RPMI7951 (cell line): ENCODE measurements around the gene DHRS4L2. TPM values are rescaled to one million over a fixed set of nuclear protein-coding genes. Genes with fewer than 3 reads are reported as not detected.
"Not testable (repeated sequence)": the region's sequence is repeated elsewhere in the genome, so short reads cannot be mapped to it uniquely, and the experiment has no call there.

Experiments used
- DNase-seq: peaks from one replicate; pipeline ENCODE4 v3.0.0-alpha.2; 2012; ENCODE audit warnings: low read depth
- total RNA-seq: library from RNA; depleted of rRNA; stranded (reverse); fragments of >200 nt; shearing (Covaris generic); gene quantifications from 2 replicates; pipeline ENCODE4 v1.2.3, GENCODE V29; 2014

DHRS4L2 gene
- total RNA-seq, 1 experiment from 2014 or later, result 15.9 TPM

DNA sequence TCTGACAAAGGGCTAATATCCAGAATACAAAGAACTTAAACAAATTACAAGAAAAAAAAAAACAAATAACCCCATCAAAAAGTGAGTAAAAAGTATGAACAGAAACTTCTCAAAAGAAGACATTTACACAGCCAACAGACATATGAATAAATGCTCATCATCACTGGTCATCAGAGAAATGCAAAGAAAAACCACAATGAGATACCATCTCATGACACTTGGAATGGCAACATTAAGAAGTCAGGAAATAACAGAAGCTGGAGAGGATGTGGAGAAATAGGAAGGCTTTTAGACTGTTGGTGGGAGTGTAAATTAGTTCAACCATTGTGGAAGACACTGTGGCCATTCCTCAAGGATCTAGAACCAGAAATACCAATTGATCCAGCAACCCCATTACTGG is 30.2 kb downstream of the DHRS4L2 start:
- DNase-seq, result not testable (repeated sequence)

DNA sequence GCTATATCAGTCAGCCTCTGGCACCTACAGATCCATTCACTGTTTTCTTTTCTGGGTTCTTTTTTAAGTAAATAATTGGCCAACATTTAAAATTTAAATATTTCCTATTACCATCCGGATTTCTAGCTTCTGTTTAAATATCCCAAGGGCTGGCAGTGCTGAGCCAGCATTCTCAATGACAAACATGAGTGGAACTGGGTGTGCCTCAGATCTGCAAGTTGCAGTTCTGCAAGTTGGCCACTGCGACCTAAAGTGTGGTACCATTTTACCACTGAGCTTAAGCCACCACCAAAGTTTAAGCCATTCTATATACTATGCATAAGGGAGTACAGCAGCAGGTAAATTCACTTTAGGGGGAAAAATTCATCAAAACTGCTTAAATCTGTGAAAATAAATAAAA is 31.2 kb downstream of the DHRS4L2 start:
- DNase-seq, result not testable (repeated sequence)

- not testable (repeated sequence) for DNase-seq
Measured at GRCh38 chr14:24020520-24020919, 31.8 kb downstream of the DHRS4L2 start.

DNA sequence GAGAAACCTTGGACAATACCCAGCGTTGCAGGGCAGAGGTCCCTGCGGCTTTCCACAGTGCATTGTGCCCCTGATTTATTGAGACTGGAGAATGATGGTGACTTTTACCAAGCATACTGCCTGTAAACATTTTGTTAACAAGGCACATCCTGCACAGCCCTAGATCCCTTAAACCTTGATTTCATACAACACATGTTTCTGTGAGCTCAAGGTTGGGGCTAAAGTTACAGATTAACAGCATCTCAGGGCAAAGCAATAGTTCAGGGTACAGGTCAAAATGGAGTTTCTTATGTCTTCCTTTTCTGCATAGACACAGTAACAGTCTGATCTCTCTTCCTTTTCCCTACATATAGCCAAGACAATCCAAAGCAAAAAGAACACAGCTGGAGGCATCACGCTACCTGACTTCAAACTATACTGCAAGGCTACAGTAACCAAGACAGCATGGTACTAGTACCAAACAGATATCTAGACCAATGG is 36.2 kb downstream of the DHRS4L2 start:
- DNase-seq, result not testable (repeated sequence)

GRCh38 chr14:24029687-24030086 is 41.0 kb downstream of the DHRS4L2 start:
- DNase-seq, result not testable (repeated sequence)

DNA sequence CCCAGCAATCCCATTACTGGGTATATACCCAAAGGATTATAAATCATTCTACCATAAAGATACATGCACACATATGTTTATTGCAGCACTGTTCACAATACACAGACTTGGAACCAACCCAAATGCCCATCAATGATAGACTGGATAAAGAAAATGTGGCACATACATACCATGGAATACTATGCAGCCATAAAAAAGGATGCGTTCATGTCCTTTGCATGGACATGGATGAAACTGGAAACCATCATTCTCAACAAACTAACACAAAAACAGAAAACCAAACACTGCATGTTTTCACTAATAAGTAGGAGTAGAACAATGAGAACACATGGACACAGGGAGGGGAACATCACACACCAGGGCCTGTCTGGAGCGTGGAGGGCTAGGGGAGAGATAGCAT is 42.6 kb downstream of the DHRS4L2 start:
- not testable (repeated sequence) for DNase-seq

DNA sequence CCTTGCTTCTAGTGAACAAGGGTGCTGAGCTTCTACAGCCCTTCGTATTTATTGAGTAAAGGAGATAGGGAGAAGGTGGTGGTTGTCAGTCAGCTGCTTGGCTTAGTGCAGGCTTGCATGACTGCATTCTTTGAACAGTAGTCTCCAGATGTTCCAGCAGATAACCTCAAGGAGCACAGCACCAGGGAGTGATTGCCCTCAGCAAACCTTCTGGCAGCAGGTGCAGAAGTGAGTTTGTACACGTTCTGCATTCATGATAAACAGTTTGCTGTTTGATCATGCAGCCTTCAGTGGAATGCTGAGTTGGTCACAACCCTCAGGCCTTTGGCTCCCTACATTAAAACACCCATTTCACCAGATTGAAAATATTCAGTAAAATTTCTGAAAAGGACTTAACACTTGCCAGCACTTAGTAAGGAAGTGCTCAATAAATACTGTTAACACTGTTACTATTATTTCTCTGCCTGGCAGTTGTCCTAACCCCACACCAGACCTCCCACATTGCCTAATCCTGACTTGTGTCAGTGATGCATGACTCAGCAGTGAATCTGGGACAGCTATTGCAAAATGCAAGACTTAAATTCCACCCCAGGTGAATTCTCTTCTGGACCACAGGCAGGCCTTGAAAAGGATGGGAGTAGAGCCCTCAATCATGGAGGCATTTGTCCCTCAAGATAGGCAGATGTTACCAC is 44.1 kb downstream of the DHRS4L2 start:
- peak; percentile 63 for DNase-seq

DNA sequence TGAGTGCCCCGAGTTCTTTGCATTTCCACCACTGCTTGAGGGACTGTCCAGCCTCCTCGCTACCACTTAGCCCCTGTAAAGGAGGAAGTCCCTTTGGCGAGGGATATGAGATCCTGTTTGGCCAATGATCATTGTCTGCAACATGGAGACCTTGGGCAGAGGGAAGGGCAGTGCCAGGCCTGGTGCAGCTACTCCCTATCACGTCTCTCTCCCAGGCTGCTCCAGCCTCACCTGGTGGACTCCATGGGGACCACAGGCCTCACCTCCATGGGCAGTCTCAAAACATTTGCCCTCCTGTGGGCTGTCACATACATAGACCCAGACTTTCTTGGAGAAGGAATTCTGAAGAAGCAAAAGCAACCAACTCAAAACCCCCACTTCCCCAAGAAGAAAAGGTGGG is 47.0 kb downstream of the DHRS4L2 start:
- not testable (repeated sequence) for DNase-seq

- DNase-seq, result peak; percentile 81
Measured at GRCh38 chr14:24036169-24036962, 47.6 kb downstream of the DHRS4L2 start.

DNA sequence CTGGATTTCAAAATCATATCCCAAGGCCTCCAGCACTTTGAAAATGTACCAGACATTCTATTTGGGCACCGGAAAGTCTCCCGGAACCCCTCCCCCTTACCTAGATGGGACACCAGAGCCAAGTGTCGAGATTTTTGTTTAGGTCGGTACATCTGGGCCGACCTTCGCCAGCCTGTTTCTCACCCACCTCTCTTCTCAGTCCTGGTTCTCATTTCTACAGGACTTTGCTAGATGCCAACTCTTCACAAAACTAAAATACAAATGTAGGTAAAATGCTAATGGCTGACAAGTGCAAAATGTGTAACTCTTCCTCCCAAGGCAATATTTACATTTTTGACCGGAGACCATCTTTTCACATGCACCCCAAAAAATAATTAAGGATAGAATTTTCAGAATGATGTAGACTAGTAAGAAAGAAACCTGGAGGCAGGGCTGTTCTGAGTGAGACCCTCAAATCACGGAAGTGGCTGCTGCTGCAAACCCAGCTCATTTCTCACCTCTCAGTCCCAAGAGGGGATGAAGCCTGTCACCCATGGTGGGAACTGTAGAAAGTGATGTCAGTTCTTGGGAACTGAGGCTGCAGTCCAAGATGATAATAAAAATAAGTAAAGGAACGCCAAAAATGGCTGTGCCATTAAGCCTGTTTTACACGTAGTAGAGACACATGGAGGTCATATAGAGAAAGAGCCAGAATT is 48.4 kb downstream of the DHRS4L2 start:
- not testable (repeated sequence) for DNase-seq

DNA sequence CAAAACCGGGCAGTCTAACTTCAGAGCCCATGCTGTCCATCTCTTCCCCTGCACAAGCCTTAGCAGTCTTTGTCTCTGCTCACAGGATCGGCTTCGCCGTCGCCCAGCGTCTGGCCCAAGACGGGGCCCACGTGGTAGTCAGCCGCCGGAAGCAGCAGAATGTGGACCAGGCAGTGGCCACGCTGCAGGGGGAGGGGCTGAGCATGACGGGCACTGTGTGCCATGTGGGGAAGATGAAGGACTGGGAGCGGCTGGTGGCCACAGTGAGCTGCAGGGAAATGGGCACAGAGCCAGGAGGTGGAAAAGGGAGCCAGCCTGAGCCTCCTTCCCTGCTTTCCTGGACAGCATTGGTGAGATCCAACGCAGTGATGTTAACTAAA is 48.9 kb downstream of the DHRS4L2 start:
- peak; percentile 42 for DNase-seq

DNA sequence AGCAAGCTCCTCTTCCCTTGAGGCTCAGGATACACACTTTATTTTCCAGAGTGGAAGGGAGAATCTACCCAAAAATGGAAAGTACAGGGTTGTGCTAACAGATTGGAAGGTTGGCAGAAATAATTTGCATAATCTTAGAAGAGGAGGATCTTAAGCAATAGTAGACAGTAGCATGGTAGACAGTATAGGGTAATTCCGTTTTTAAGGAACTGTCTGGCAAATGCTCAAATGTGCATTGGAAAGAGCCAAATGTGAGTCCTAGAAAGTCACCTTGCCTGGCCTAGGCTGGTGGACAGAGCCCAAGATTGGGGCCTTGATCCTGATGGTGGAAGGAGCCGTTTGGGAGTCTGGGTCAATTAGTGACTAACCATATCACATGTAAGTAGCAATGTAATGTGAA is 50.0 kb downstream of the DHRS4L2 start:
- no peak for DNase-seq

DNA sequence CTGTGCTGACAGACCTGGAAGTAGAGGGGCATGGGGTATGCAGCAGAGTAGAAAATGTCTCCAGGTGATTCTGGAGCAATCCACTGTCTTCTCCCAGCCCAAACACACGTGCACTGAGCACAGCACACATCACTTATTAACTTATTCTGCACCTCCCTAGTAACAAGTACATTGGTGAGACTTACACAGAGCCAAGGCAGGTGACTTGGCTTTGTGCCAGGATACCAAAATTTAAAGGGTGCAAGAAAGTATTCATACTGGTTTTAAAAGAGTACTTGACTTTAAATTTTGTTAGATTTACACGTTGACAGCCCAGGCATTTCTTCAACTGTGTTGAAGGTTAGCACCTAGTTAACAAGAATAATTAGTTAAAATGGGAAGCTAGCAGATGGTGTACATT is 52.0 kb downstream of the DHRS4L2 start:
- no peak for DNase-seq

DNA sequence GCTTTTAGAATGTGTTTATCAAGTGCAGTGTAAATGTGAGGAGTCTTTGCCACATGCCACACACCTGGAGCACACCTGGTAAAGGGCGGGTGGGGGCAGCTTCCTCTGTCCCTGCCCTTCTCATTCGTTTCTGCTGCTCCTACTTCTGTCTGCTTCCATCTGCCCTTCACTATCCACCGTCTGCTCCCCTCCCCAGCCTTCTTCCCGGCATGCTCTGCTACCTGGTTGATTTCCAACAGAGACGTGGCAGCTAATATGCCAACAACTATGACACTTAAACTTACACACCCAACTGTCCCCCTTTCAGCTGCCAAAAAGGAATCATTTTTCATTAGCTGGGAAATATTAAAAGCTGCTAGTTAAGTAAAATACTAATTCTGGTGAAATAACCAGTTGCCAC is 54.0 kb downstream of the DHRS4L2 start:
- no peak for DNase-seq

- DNase-seq, result not testable (repeated sequence)
Measured at GRCh38 chr14:24049002-24049401, 60.3 kb downstream of the DHRS4L2 start.

GRCh38 chr14:24050753-24051152 is 62.0 kb downstream of the DHRS4L2 start:
- DNase-seq, result not testable (repeated sequence)

DNA sequence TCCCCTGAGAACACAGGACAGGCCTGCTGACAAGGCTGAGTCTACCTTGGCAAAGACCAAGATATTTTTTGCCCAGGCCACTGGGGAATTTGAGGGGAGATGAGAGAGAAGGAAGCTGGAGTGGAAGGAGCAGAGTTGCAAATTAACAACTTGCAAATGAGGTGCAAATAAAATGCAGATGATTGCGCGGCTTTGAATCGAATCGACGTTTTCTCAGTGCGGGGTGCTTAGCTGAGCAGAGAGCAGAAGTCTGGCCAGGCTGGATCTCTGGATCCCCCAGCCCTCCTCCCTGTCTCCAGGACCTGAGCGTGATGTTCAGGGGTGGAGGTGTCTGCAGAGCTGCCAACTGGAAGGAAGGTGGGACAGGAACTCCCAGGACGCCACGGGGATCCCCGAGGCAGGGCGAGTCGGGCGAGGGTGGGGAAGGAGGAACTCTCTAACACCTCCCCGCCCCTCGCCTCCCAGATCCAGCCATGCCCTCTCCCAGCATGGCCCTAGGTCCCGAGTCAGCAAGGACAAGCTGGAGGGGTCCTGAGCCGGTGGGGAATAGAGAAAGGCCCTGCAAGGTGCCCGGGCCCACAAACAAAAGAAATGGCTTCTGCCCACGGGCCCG is 62.6 kb downstream of the DHRS4L2 start:
- DNase-seq, result no peak

DNA sequence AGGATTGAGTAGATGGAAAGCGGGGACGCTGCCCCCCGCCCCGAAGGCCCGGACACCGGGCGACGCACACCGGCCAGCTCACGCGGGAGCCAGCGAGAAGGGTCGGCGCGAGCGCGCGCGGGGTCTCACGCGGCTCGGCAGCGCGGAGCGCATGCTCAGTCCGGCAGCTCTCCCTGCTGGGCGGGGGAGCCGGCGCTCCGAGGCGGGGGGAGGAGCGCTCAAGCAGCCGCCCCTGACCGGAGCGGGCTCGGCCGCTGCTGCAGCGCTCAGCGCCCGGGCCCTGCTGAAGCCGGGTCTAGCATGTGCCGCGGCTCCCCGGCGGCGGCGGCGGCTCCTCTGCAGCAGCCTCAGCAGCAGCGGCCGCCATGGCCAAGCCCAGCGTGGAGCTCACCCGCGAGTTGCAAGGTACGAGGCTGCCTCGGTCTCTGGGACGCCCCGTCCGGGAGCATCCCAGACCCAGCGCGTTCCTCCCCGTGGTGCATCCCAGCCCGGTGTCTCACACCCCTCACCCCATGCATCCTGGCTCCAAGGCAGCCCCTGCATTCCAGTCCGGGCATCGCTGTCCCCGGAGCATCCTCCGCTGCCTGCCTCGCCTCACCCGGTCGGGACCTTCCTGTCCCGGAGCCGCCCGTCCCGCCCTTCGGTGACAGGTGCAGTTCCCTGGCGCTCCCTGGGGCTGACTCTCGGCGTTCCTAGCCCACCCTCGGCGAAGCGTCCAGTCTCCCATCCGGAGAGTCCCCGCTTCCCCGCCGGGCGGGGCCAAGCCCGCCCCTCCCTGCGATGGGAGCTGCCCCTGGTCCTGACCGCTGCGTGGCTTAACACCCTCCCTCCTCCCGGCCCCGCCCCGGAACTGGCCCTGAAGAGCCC is 63.3 kb downstream of the DHRS4L2 start, which contains the start of gene CARMIL3:
TSS of gene CARMIL3 (plus strand) at position 221 of the 867 bp plus-strand sequence. CDS start at position 366, 145 bp downstream.
- peak; percentile 36 for DNase-seq

- no peak for DNase-seq
Measured at GRCh38 chr14:24052656-24053547, 64.2 kb downstream of the DHRS4L2 start.
